Lower leg skin (tissue), 4 donors: Measurements from ENCODE around the gene FBXO45. TPM values are rescaled to one million over a fixed set of nuclear protein-coding genes. Genes with fewer than 3 reads are reported as not detected.
"Not testable (repeated sequence)": the region's sequence is repeated elsewhere in the genome, so short reads cannot be mapped to it uniquely, and the experiment has no call there.

ENCODE experiments used
- DNase-seq, 2 donors: peaks; one replicate each; pipeline ENCODE4 v3.0.0-alpha.2; 2019; ENCODE audit warnings: low spot score in 2 of 2
- H3K4me3 ChIP-seq: fragments of 200-600 bp; sonication (generic); 2 replicates; pipeline ENCODE4 v1.5.1; 2017; ENCODE audit warnings: mild to moderate bottlenecking, low read depth; ENCODE audit not compliant: poor library complexity, severe bottlenecking
- POLR2A ChIP-seq, 2 donors: fragments of 450-650 bp; IDR thresholded peaks; one replicate each; pipeline ENCODE4 v1.6.1; 2016 to 2017; ENCODE audit warnings: antibody characterized with exemption in 2 of 2, mild to moderate bottlenecking in 1 of 2, moderate library complexity in 1 of 2
- WGBS, 2 donors: methylation state at CpG; one replicate each; pipeline ENCODE4 v1.1.5; 2018; 5-methylcytosine and 5-hydroxymethylcytosine counted together
- intact Hi-C: fragments of 100-400 bp; cut with DNase I; formaldehyde crosslinking; loops from one replicate; pipeline ENCODE4 v1.15.0; 2023; ENCODE audit warnings: low total_unique reads
- total RNA-seq, 4 donors: library from RNA; depleted of rRNA; stranded (reverse); fragments of >200 nt; gene quantifications; one replicate each; pipeline ENCODE4 v1.1.0, GENCODE V29; 2016
- TF ChIP-seq, protein P1 (sequence below), 3 donors: fragments of 450-650 bp; IDR thresholded peaks; one replicate each; pipeline ENCODE4 v1.5.1; 2016; ENCODE audit warnings: antibody characterized with exemption in 3 of 3, mild to moderate bottlenecking in 3 of 3, moderate library complexity in 2 of 3

The FBXO45 gene
- total RNA-seq, 4 donors from 2014 or later: 16.1 to 33.7 (median 28.0) TPM

DNA sequence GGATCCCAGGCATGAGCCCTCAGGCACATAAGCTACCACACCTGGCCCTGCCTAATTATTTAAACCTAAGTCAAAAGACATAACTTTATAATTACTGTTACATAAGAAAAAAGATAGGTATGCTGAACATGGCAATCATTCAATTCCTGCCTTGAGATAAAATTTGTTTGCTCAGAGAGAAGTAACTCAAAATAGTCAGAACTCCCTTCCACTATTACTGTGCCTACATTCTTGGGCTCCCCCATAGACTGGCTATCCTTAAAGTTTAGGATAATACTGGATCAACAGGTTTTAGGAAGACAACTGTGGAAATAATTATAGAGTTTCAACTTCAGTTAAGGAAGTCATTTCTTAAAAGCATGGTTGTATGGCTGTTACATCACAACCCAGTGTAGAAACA, 10.0 kb upstream of the FBXO45 start:
- no peak for DNase-seq
- TF ChIP-seq, protein P1, sequence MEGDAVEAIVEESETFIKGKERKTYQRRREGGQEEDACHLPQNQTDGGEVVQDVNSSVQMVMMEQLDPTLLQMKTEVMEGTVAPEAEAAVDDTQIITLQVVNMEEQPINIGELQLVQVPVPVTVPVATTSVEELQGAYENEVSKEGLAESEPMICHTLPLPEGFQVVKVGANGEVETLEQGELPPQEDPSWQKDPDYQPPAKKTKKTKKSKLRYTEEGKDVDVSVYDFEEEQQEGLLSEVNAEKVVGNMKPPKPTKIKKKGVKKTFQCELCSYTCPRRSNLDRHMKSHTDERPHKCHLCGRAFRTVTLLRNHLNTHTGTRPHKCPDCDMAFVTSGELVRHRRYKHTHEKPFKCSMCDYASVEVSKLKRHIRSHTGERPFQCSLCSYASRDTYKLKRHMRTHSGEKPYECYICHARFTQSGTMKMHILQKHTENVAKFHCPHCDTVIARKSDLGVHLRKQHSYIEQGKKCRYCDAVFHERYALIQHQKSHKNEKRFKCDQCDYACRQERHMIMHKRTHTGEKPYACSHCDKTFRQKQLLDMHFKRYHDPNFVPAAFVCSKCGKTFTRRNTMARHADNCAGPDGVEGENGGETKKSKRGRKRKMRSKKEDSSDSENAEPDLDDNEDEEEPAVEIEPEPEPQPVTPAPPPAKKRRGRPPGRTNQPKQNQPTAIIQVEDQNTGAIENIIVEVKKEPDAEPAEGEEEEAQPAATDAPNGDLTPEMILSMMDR (IDR thresholded peaks at IDR 0.05): no peak
- no peak for TF ChIP-seq POLR2A (IDR thresholded peaks at IDR 0.05)
- intact Hi-C loops: no loop called here
- no peak overlapping the region for H3K4me3 ChIP-seq

DNA sequence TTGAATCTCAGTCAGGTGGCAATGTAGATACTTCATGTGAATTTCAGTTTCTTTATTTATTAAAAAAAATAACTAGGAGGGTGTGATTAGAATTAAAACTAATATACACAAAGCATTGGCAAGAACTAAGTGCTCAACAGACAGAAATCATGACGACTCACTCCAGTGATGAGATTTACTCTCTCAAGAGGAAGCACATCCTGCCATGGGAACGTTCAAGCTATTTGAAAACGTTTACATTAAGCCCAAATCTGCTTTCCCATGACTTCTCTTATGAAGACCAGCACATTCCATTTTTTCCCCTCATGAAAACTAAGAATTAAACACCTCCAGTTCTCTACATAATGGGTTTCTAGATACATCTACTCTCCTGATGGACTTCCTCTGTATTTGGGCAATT, 8.6 kb upstream of the FBXO45 start:
- intact Hi-C loops: no loop called here
- WGBS, 2 donors: 45 to 50% methylated on average over 3 of the region's 3 CpGs
- no peak for TF ChIP-seq POLR2A (IDR thresholded peaks at IDR 0.05)
- TF ChIP-seq, protein P1 (IDR thresholded peaks at IDR 0.05): no peak
- DNase-seq: no peak
- H3K4me3 ChIP-seq: no peak overlapping the region

DNA sequence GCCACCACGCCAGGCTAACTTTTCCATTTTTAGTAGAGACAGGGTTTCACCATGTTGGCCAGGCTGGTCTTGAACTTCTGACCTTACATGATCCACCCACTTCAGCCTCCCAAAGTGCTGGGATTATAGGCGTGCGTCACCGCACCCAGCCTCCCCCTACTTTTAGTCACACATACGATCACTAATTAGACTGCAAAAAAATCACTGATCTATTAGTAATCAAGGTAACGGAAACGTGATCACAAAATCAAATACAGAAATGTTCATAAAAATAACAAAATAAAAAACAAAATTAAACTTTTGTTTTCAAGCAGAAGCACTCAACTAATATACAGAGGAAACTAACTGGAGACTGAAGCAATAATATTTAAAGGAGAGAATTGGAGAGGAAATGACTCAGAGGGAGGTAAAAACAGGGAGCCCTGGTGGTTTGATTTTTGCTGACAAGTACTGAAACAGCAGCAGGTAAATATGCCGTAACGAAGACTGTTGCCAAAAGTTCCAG, 4.7 kb upstream of the FBXO45 start:
- H3K4me3 ChIP-seq: no peak overlapping the region
- intact Hi-C loops: no loop called here
- 79 to 81% methylated on average over 9 of the region's 9 CpGs for WGBS, 2 donors
- DNase-seq: no peak
- TF ChIP-seq, protein P1 (IDR thresholded peaks at IDR 0.05): no peak

DNA sequence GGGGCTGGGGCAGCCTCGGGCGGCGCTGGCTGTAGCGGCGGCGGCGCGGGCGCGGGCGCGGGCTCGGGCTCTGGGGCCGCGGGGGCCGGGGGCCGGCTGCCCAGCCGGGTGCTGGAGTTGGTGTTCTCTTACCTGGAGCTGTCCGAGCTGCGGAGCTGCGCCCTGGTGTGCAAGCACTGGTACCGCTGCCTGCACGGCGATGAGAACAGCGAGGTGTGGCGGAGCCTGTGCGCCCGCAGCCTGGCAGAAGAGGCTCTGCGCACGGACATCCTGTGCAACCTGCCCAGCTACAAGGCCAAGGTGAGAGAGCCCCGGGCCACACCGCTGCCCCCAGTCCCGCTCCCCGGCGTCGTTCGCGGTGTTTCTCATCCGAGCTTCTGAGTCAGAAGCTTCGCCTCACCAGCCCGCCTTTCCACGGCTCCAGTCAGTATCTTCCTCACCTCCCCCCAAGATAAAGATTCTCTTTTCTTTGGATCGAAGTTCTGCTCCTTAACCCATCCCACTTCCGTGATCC, 600 bp downstream of the FBXO45 start:
- intact Hi-C loops: no loop called here
- DNase-seq: peak in 1 of 2 donors; percentile 89
- H3K4me3 ChIP-seq: peak overlapping the region; percentile 93
- no peak for TF ChIP-seq POLR2A (IDR thresholded peaks at IDR 0.05)
- TF ChIP-seq, protein P1 (IDR thresholded peaks at IDR 0.05): no peak
- WGBS, 2 donors: 0 to 1% methylated on average over 17 to 32 of the region's 44 CpGs

DNA sequence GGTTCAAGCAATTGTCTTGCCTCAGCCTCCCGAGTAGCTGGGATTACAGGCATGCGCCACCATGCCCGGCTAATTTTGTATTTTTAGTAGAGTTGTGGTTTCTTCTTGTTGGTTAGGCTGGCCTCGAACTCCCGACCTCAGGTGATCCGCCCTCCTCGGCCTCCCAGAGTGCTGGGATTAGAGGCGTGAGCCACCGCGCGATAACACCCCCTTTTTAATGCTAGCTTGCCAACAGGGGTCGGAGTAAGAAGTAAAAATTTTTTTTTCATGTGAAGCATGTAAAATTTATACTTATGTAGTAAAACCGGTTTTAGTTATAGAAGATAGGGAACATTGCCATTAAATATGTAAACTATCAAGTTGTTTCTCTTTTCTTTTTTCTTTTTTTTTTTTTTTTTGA, 1.9 kb downstream of the FBXO45 start:
- H3K4me3 ChIP-seq, DNase-seq, intact Hi-C loops: not testable (repeated sequence)
- WGBS, 2 donors: 68 to 70% methylated on average over 13 of the region's 13 CpGs

DNA sequence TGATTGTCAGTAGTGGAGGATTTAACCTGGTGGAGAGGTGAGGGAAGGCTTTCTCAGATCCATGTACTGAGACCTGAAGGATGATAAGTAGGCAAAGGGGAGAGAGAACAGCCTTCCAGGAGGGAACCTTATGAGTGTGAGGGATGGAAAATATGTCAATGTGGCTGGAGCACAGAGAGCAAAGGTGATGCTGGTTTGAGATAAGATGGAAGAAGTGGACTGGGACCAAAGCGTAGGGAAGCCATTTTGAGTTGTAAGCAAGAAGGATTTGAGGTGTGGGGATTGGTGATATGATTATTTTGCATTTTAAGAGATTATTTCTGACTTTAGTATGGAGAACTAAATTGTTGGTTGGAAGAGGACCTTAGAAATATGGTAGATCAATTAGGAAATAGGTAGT, 3.9 kb downstream of the FBXO45 start:
- WGBS, 2 donors: 40 to 93% methylated on average over 1 of the region's 1 CpG
- H3K4me3 ChIP-seq: no peak overlapping the region
- TF ChIP-seq POLR2A (IDR thresholded peaks at IDR 0.05): no peak
- TF ChIP-seq, protein P1 (IDR thresholded peaks at IDR 0.05): no peak
- DNase-seq: no peak
- intact Hi-C loops: no loop called here
